Measurements from ENCODE around the gene SEL1L3. TPM values are rescaled to one million over a fixed set of nuclear protein-coding genes. Genes with fewer than 3 reads are reported as not detected.

The SEL1L3 gene
- total RNA-seq, 1 donor: 83.6 TPM

- H3K4me2 ChIP-seq (ENCODE audit: insufficient read depth, low read length): no peak overlapping the region
- H4K20me1 ChIP-seq (ENCODE audit: insufficient read depth, low read length): no peaks in the 10 kb centered on the region
- peaks cover 4% of the 10 kb centered on the region for H3K79me2 ChIP-seq (ENCODE audit: insufficient read depth, low read length)
- H3K27me3 ChIP-seq (ENCODE audit: insufficient read depth, low read length): no peaks in the 10 kb centered on the region
- H3K4me3 ChIP-seq (ENCODE audit: insufficient read depth, low read length): no peak overlapping the region
- no peak for DNase-seq (ENCODE audit: insufficient read length, low spot score, missing footprints)
- H3K9me3 ChIP-seq (ENCODE audit: low read depth, low read length): no peaks in the 10 kb centered on the region
- H3K4me1 ChIP-seq (ENCODE audit: insufficient read depth, low read length): peaks cover 11% of the 10 kb centered on the region
- no peak overlapping the region for H2AFZ ChIP-seq (ENCODE audit: low read length)
- no peaks in the 10 kb centered on the region for H3K36me3 ChIP-seq (ENCODE audit: insufficient read depth, low read length)
- H3K27ac ChIP-seq (ENCODE audit: low read depth, low read length): no peak overlapping the region
- TF ChIP-seq, protein P1, sequence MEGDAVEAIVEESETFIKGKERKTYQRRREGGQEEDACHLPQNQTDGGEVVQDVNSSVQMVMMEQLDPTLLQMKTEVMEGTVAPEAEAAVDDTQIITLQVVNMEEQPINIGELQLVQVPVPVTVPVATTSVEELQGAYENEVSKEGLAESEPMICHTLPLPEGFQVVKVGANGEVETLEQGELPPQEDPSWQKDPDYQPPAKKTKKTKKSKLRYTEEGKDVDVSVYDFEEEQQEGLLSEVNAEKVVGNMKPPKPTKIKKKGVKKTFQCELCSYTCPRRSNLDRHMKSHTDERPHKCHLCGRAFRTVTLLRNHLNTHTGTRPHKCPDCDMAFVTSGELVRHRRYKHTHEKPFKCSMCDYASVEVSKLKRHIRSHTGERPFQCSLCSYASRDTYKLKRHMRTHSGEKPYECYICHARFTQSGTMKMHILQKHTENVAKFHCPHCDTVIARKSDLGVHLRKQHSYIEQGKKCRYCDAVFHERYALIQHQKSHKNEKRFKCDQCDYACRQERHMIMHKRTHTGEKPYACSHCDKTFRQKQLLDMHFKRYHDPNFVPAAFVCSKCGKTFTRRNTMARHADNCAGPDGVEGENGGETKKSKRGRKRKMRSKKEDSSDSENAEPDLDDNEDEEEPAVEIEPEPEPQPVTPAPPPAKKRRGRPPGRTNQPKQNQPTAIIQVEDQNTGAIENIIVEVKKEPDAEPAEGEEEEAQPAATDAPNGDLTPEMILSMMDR (IDR thresholded peaks at IDR 0.05; ENCODE audit: extremely low read depth, low read depth, low read length): no peak
Measured at GRCh38 chr4:25865586-25865985, 2.8 kb upstream of the SEL1L3 start.

GRCh38 chr4:25863831-25864418, 1.1 kb upstream of the SEL1L3 start:
- TF ChIP-seq, protein P1 (IDR thresholded peaks at IDR 0.05; ENCODE audit: extremely low read depth, low read depth, low read length): no peak
- DNase-seq (ENCODE audit: insufficient read length, low spot score, missing footprints): peak; percentile 76
- Histone ChIP-seq H3K4me2 (ENCODE audit: insufficient read depth, low read length) (no peak overlapping the region), H3K36me3 (ENCODE audit: insufficient read depth, low read length) (no peaks in the 10 kb centered on the region), H3K79me2 (ENCODE audit: insufficient read depth, low read length) (peaks cover 19% of the 10 kb centered on the region), H2AFZ (ENCODE audit: low read length) (no peak overlapping the region), H3K4me1 (ENCODE audit: insufficient read depth, low read length) (peaks cover 22% of the 10 kb centered on the region), H3K9me3 (ENCODE audit: low read depth, low read length) (no peaks in the 10 kb centered on the region), H3K27ac (ENCODE audit: low read depth, low read length) (no peak overlapping the region), H4K20me1 (ENCODE audit: insufficient read depth, low read length) (no peaks in the 10 kb centered on the region), H3K4me3 (ENCODE audit: insufficient read depth, low read length) (no peak overlapping the region), H3K27me3 (ENCODE audit: insufficient read depth, low read length) (no peaks in the 10 kb centered on the region)

- DNase-seq (ENCODE audit: insufficient read length, low spot score, missing footprints): peak; percentile 81
- H2AFZ ChIP-seq (ENCODE audit: low read length): peak overlapping the region; percentile 34
- peaks cover 20% of the 10 kb centered on the region for H3K79me2 ChIP-seq (ENCODE audit: insufficient read depth, low read length)
- no peaks in the 10 kb centered on the region for H3K9me3 ChIP-seq (ENCODE audit: low read depth, low read length)
- no peak overlapping the region for H3K27ac ChIP-seq (ENCODE audit: low read depth, low read length)
- no peaks in the 10 kb centered on the region for H3K36me3 ChIP-seq (ENCODE audit: insufficient read depth, low read length)
- H3K27me3 ChIP-seq (ENCODE audit: insufficient read depth, low read length): no peaks in the 10 kb centered on the region
- H4K20me1 ChIP-seq (ENCODE audit: insufficient read depth, low read length): no peaks in the 10 kb centered on the region
- peaks cover 22% of the 10 kb centered on the region for H3K4me1 ChIP-seq (ENCODE audit: insufficient read depth, low read length)
- peak overlapping the region; percentile 69 for H3K4me2 ChIP-seq (ENCODE audit: insufficient read depth, low read length)
- TF ChIP-seq, protein P1 (IDR thresholded peaks at IDR 0.05; ENCODE audit: extremely low read depth, low read depth, low read length): peak; percentile 29
- peak overlapping the region; percentile 78 for H3K4me3 ChIP-seq (ENCODE audit: insufficient read depth, low read length)
Measured at GRCh38 chr4:25863347-25863784, 578 bp upstream of the SEL1L3 start.

- TF ChIP-seq, protein P1 (IDR thresholded peaks at IDR 0.05; ENCODE audit: extremely low read depth, low read depth, low read length): no peak
- Histone ChIP-seq H3K27ac (ENCODE audit: low read depth, low read length) (peak overlapping the region; percentile 44), H3K4me2 (ENCODE audit: insufficient read depth, low read length) (peak overlapping the region; percentile 85), H3K79me2 (ENCODE audit: insufficient read depth, low read length) (peaks cover 34% of the 10 kb centered on the region), H3K4me1 (ENCODE audit: insufficient read depth, low read length) (peaks cover 26% of the 10 kb centered on the region), H3K27me3 (ENCODE audit: insufficient read depth, low read length) (no peaks in the 10 kb centered on the region), H3K36me3 (ENCODE audit: insufficient read depth, low read length) (no peaks in the 10 kb centered on the region), H2AFZ (ENCODE audit: low read length) (peak overlapping the region; percentile 74), H3K9me3 (ENCODE audit: low read depth, low read length) (no peaks in the 10 kb centered on the region), H3K4me3 (ENCODE audit: insufficient read depth, low read length) (peak overlapping the region; percentile 78), H4K20me1 (ENCODE audit: insufficient read depth, low read length) (no peaks in the 10 kb centered on the region)
- peak; percentile 95 for DNase-seq (ENCODE audit: insufficient read length, low spot score, missing footprints)
Measured at GRCh38 chr4:25861951-25862410, 807 bp downstream of the SEL1L3 start.

Data from osteoblast (primary cell).